ENCODE data around the gene ROPN1B. TPM values are rescaled to one million over a fixed set of nuclear protein-coding genes. Genes with fewer than 3 reads are reported as not detected.
"Not testable (repeated sequence)": the region's sequence is repeated elsewhere in the genome, so short reads cannot be mapped to it uniquely, and the experiment has no call there.

ROPN1B gene
- under 1 TPM in 1 of 4 donors, not detected in 3; 0.56 TPM for total RNA-seq

- peak; percentile 70 for ATAC-seq (ENCODE audit: low FRiP score)
- DNase-seq (ENCODE audit: low spot score), result not testable (repeated sequence)
Measured at GRCh38 chr3:125968701-125969592, at the start of gene ROPN1B. ROPN1B (plus strand) TSS chr3:125969178; CDS start chr3:125972055, 2,877 bp downstream.

GRCh38 chr3:125920191-125920590 lies 48.8 kb upstream of the ROPN1B start:
- not testable (repeated sequence) for DNase-seq (ENCODE audit: low spot score); ATAC-seq (ENCODE audit: low FRiP score)

GRCh38 chr3:125920751-125921279 lies 48.2 kb upstream of the ROPN1B start:
- not testable (repeated sequence) for ATAC-seq (ENCODE audit: low FRiP score); DNase-seq (ENCODE audit: low spot score)

- TF ChIP-seq CTCF (IDR thresholded peaks at IDR 0.05), result peak in 1 of 3 donors; percentile 20
- ATAC-seq (ENCODE audit: low FRiP score); DNase-seq (ENCODE audit: low spot score): not testable (repeated sequence)
Measured at GRCh38 chr3:125921712-125922111, 47.3 kb upstream of the ROPN1B start.

GRCh38 chr3:125923324-125924115 lies 45.5 kb upstream of the ROPN1B start:
- not testable (repeated sequence) for ATAC-seq (ENCODE audit: low FRiP score); DNase-seq (ENCODE audit: low spot score)

GRCh38 chr3:125924276-125924675 lies 44.7 kb upstream of the ROPN1B start:
- DNase-seq (ENCODE audit: low spot score); ATAC-seq (ENCODE audit: low FRiP score): not testable (repeated sequence)

- not testable (repeated sequence) for ATAC-seq (ENCODE audit: low FRiP score); DNase-seq (ENCODE audit: low spot score)
Measured at GRCh38 chr3:125925727-125926126, 43.3 kb upstream of the ROPN1B start.

GRCh38 chr3:125928771-125929545 lies 40.0 kb upstream of the ROPN1B start:
- ATAC-seq (ENCODE audit: low FRiP score), result not testable (repeated sequence)
- DNase-seq (ENCODE audit: low spot score), result peak; percentile 35

- not testable (repeated sequence) for DNase-seq (ENCODE audit: low spot score); ATAC-seq (ENCODE audit: low FRiP score)
Measured at GRCh38 chr3:125929765-125930164, 39.2 kb upstream of the ROPN1B start.

GRCh38 chr3:125931355-125931880 lies 37.6 kb upstream of the ROPN1B start:
- ATAC-seq (ENCODE audit: low FRiP score), result not testable (repeated sequence)

GRCh38 chr3:125933397-125934173 lies 35.4 kb upstream of the ROPN1B start:
- not testable (repeated sequence) for DNase-seq (ENCODE audit: low spot score); ATAC-seq (ENCODE audit: low FRiP score)

More at GRCh38 chr3:125931355-125931880, 37.6 kb upstream of the ROPN1B start:
- DNase-seq (ENCODE audit: low spot score), result not testable (repeated sequence)

GRCh38 chr3:125935252-125935874 lies 33.6 kb upstream of the ROPN1B start:
- ATAC-seq (ENCODE audit: low FRiP score); DNase-seq (ENCODE audit: low spot score): not testable (repeated sequence)

GRCh38 chr3:125936210-125936815 lies 32.7 kb upstream of the ROPN1B start:
- DNase-seq (ENCODE audit: low spot score), result not testable (repeated sequence)
- peak; percentile 44 for ATAC-seq (ENCODE audit: low FRiP score)

- ATAC-seq (ENCODE audit: low FRiP score); DNase-seq (ENCODE audit: low spot score): not testable (repeated sequence)
Measured at GRCh38 chr3:125936891-125937290, 32.1 kb upstream of the ROPN1B start.

GRCh38 chr3:125947806-125948205 lies 21.2 kb upstream of the ROPN1B start:
- DNase-seq (ENCODE audit: low spot score); ATAC-seq (ENCODE audit: low FRiP score): not testable (repeated sequence)

All from omental fat pad (tissue), 4 donors.